ENCODE measurements around the gene PLCH2. TPM values are rescaled to one million over a fixed set of nuclear protein-coding genes. Genes with fewer than 3 reads are reported as not detected.
A peak's percentile ranks its signal among the peaks of the same experiment; 100 is the strongest.

Gene PLCH2
- total RNA-seq, 2 donors from 2014 or later = 6.9 to 7.1 TPM

- Mint-ChIP-seq H3K27ac (no peak overlapping the region), H3K36me3 (no peaks in the 10 kb centered on the region), H3K9me3 (no peaks in the 10 kb centered on the region)
- peak in 1 of 2 donors; percentile 50 for DNase-seq (ENCODE audit: low spot score in 2 of 2)
- peak in 1 of 2 donors; percentile 59 for ATAC-seq
These were observed 9.0 kb upstream of the PLCH2 start for GRCh38 chr1:2466958-2467554.

- H3K9me3 Mint-ChIP-seq = no peaks in the 10 kb centered on the region
- DNase-seq (ENCODE audit: low spot score in 2 of 2) (peak in 1 of 2 donors; percentile 39), ATAC-seq (no peak)
- H3K36me3 Mint-ChIP-seq = no peaks in the 10 kb centered on the region
- no peak overlapping the region for H3K27ac Mint-ChIP-seq
These were observed 8.0 kb upstream of the PLCH2 start for GRCh38 chr1:2468041-2468472.

GRCh38 chr1:2468540-2468939, 7.5 kb upstream of the PLCH2 start:
- H3K36me3 Mint-ChIP-seq = no peaks in the 10 kb centered on the region

GRCh38 chr1:2469103-2469940, 6.8 kb upstream of the PLCH2 start:
- ATAC-seq (no peak), DNase-seq (ENCODE audit: low spot score in 2 of 2) (no peak)
- H3K9me3 Mint-ChIP-seq = no peaks in the 10 kb centered on the region
- no peaks in the 10 kb centered on the region for H3K36me3 Mint-ChIP-seq
- H3K27ac Mint-ChIP-seq = no peak overlapping the region

More at GRCh38 chr1:2468540-2468939, 7.5 kb upstream of the PLCH2 start:
- H3K9me3 Mint-ChIP-seq = no peaks in the 10 kb centered on the region
- ATAC-seq = no peak
- no peak for DNase-seq (ENCODE audit: low spot score in 2 of 2)
- no peak overlapping the region for H3K27ac Mint-ChIP-seq

GRCh38 chr1:2470290-2471158, 5.6 kb upstream of the PLCH2 start:
- ATAC-seq (no peak), DNase-seq (ENCODE audit: low spot score in 2 of 2) (no peak)
- no peak overlapping the region for H3K27ac Mint-ChIP-seq
- no peaks in the 10 kb centered on the region for H3K36me3 Mint-ChIP-seq
- no peaks in the 10 kb centered on the region for H3K9me3 Mint-ChIP-seq

GRCh38 chr1:2471159-2471471, 5.0 kb upstream of the PLCH2 start:
- ATAC-seq = no peak
- H3K36me3 Mint-ChIP-seq = no peaks in the 10 kb centered on the region
- H3K27ac Mint-ChIP-seq = no peak overlapping the region
- DNase-seq (ENCODE audit: low spot score in 2 of 2) = no peak
- no peaks in the 10 kb centered on the region for H3K9me3 Mint-ChIP-seq

GRCh38 chr1:2471587-2472001, 4.5 kb upstream of the PLCH2 start:
- no peak for DNase-seq (ENCODE audit: low spot score in 2 of 2)
- Mint-ChIP-seq H3K27ac (no peak overlapping the region), H3K36me3 (no peaks in the 10 kb centered on the region), H3K9me3 (no peaks in the 10 kb centered on the region)
- no peak for ATAC-seq

GRCh38 chr1:2472109-2472508, 4.0 kb upstream of the PLCH2 start:
- no peak overlapping the region for H3K27ac Mint-ChIP-seq
- H3K9me3 Mint-ChIP-seq = no peaks in the 10 kb centered on the region
- H3K36me3 Mint-ChIP-seq = no peaks in the 10 kb centered on the region
- ATAC-seq (no peak), DNase-seq (ENCODE audit: low spot score in 2 of 2) (no peak)

- Mint-ChIP-seq H3K36me3 (no peaks in the 10 kb centered on the region), H3K9me3 (no peaks in the 10 kb centered on the region), H3K27ac (no peak overlapping the region)
- ATAC-seq = no peak
- no peak for DNase-seq (ENCODE audit: low spot score in 2 of 2)
These were observed 3.4 kb upstream of the PLCH2 start for GRCh38 chr1:2472561-2473177.

- H3K9me3 Mint-ChIP-seq = no peaks in the 10 kb centered on the region
- H3K27ac Mint-ChIP-seq = no peak overlapping the region
- ATAC-seq (no peak), DNase-seq (ENCODE audit: low spot score in 2 of 2) (no peak)
- no peaks in the 10 kb centered on the region for H3K36me3 Mint-ChIP-seq
These were observed 2.9 kb upstream of the PLCH2 start for GRCh38 chr1:2473198-2473597.

- no peak for DNase-seq (ENCODE audit: low spot score in 2 of 2)
- Mint-ChIP-seq H3K9me3 (no peaks in the 10 kb centered on the region), H3K36me3 (no peaks in the 10 kb centered on the region), H3K27ac (no peak overlapping the region)
- ATAC-seq = no peak
These were observed 1.8 kb upstream of the PLCH2 start for GRCh38 chr1:2474104-2474844.

- no peak for DNase-seq (ENCODE audit: low spot score in 2 of 2)
- no peak for ATAC-seq
- no peaks in the 10 kb centered on the region for H3K9me3 Mint-ChIP-seq
- H3K27ac Mint-ChIP-seq = no peak overlapping the region
- H3K36me3 Mint-ChIP-seq = no peaks in the 10 kb centered on the region
These were observed 1.1 kb upstream of the PLCH2 start for GRCh38 chr1:2474933-2475371.

GRCh38 chr1:2475571-2475970, 518 bp upstream of the PLCH2 start:
- ATAC-seq (no peak), DNase-seq (ENCODE audit: low spot score in 2 of 2) (no peak)
- Mint-ChIP-seq H3K27ac (no peak overlapping the region), H3K9me3 (no peaks in the 10 kb centered on the region), H3K36me3 (no peaks in the 10 kb centered on the region)

GRCh38 chr1:2477309-2477708, 1.2 kb downstream of the PLCH2 start:
- ATAC-seq = no peak
- no peak overlapping the region for H3K27ac Mint-ChIP-seq
- no peak for DNase-seq (ENCODE audit: low spot score in 2 of 2)
- H3K9me3 Mint-ChIP-seq = no peaks in the 10 kb centered on the region
- no peaks in the 10 kb centered on the region for H3K36me3 Mint-ChIP-seq

GRCh38 chr1:2477791-2478499, 1.9 kb downstream of the PLCH2 start:
- no peaks in the 10 kb centered on the region for H3K36me3 Mint-ChIP-seq
- no peak overlapping the region for H3K27ac Mint-ChIP-seq
- no peaks in the 10 kb centered on the region for H3K9me3 Mint-ChIP-seq
- DNase-seq (ENCODE audit: low spot score in 2 of 2) (no peak), ATAC-seq (no peak)

- Mint-ChIP-seq H3K36me3 (no peaks in the 10 kb centered on the region), H3K27ac (no peak overlapping the region), H3K9me3 (no peaks in the 10 kb centered on the region)
- DNase-seq (ENCODE audit: low spot score in 2 of 2) (no peak), ATAC-seq (no peak)
These were observed 3.1 kb downstream of the PLCH2 start for GRCh38 chr1:2479186-2479585.
